HCT116 (cell line): ENCODE data around the gene HDAC5. TPM values are rescaled to one million over a fixed set of nuclear protein-coding genes. Genes with fewer than 3 reads are reported as not detected.
A peak's percentile ranks its signal among the peaks of the same experiment; 100 is the strongest.

ENCODE experiments used
- ATAC-seq: fragments of 200-7000 bp; cut with Tn5 transposase; 2 replicates; pipeline ENCODE4 v1.9.1; 2020; ENCODE audit warnings: mild to moderate bottlenecking, moderate library complexity
- BruUV-seq: library from RNA; stranded (reverse); fragments of 400-500 nt; replicated peaks from 2 replicates; lab custom pipeline; 2021; lab: Mats Ljungman, UMichigan
- CTCF ChIA-PET: fragments of 300-600 bp; sonication (Branson Sonifier 250); formaldehyde crosslinking; loops from one replicate; lab custom pipeline; 2021; ENCODE audit warnings: antibody characterized with exemption; lab: Charles Lee
- POLR2A ChIA-PET: fragments of 300-600, 350-600 bp; sonication (Branson Sonifier 250); formaldehyde crosslinking; loops from one replicate; lab custom pipeline; 2021; ENCODE audit warnings: antibody characterized with exemption; lab: Charles Lee
- RAD21 ChIA-PET, 2 experiments: fragments of 300-600 bp; sonication (Branson Sonifier 250); formaldehyde crosslinking; loops; one replicate each; lab custom pipeline; 2023; ENCODE audit warnings: low total read pairs in 2 of 2; ENCODE audit not compliant: uncharacterized antibody in 2 of 2, unreplicated experiment in 2 of 2, low non-redundant PET in 1 of 2; lab: Charles Lee
- DNase-seq: peaks from one replicate; pipeline ENCODE4 v3.0.0-alpha.2; 2010; ENCODE audit warnings: low read depth, low spot score
- H2AFZ ChIP-seq: fragments of 200-600 bp; shearing (Covaris generic), sonication (generic); 2 replicates; pipeline ENCODE4 v1.6.1; 2017; ENCODE audit warnings: low read depth, mixed run types, mixed read lengths, antibody characterized with exemption, low read length; ENCODE audit not compliant: poor library complexity, severe bottlenecking
- H3K27ac ChIP-seq: 2 replicates; pipeline ENCODE4 v1.5.1; 2012; ENCODE audit warnings: low read depth, low read length
- H3K27me3 ChIP-seq: fragments of 200-600 bp; sonication (generic); 2 replicates; pipeline ENCODE4 v1.6.1; 2016; ENCODE audit warnings: mixed run types, low read length, mixed read lengths; ENCODE audit not compliant: insufficient read depth
- H3K36me3 ChIP-seq, 2 experiments: fragments of 200-500 bp in 1 of 2; fragments of 200-600 bp in 1 of 2; sonication (Bioruptor generic) in 1 of 2; sonication (generic) in 1 of 2; 2 replicates each; pipeline versions ENCODE4 v1.5.1 to v1.6.1; 2014 to 2016; ENCODE audit warnings: low read length in 2 of 2, inconsistent platforms in 1 of 2, mixed read lengths in 1 of 2, mixed run types in 1 of 2; ENCODE audit not compliant: insufficient read depth in 2 of 2, control insufficient read depth in 1 of 2
- H3K4me1 ChIP-seq, 2 experiments: fragments of 200-600 bp in 1 of 2; sonication (generic) in 1 of 2; 2 replicates each; pipeline versions ENCODE4 v1.5.1 to v1.6.1; 2012 to 2017; ENCODE audit warnings: low read length in 2 of 2, inconsistent platforms in 1 of 2, mild to moderate bottlenecking in 1 of 2, mixed read lengths in 1 of 2, mixed run types in 1 of 2, moderate library complexity in 1 of 2; ENCODE audit not compliant: insufficient read depth in 2 of 2, control insufficient read depth in 1 of 2
- H3K4me2 ChIP-seq: fragments of 200-600 bp; sonication (generic); 2 replicates; pipeline ENCODE4 v1.6.1; 2017; ENCODE audit warnings: mixed run types, low read length, mixed read lengths
- H3K4me3 ChIP-seq, 2 experiments: fragments of 200-600 bp in 1 of 2; sonication (generic) in 1 of 2; replicated peaks in 1 of 2; 2 replicates each; pipeline ENCODE4 v1.5.1; 2011 to 2016; ENCODE audit warnings: low read length in 2 of 2, control low read depth in 1 of 2, low read depth in 1 of 2, mild to moderate bottlenecking in 1 of 2, mixed read lengths in 1 of 2, mixed run types in 1 of 2
- H3K79me2 ChIP-seq: fragments of 200-600 bp; sonication (generic); 2 replicates; pipeline ENCODE4 v1.6.1; 2017; ENCODE audit warnings: mild to moderate bottlenecking, mixed run types, low read length, moderate library complexity, mixed read lengths; ENCODE audit not compliant: insufficient read depth
- H3K9ac ChIP-seq: fragments of 200-600 bp; sonication (generic); 2 replicates; pipeline ENCODE4 v1.6.1; 2016; ENCODE audit warnings: low read length, mixed read lengths
- H3K9me2 ChIP-seq: fragments of 200-600 bp; sonication (generic), shearing (Covaris generic); 2 replicates; pipeline ENCODE4 v1.6.1; 2017; ENCODE audit warnings: mixed run types, mild to moderate bottlenecking, moderate library complexity; ENCODE audit not compliant: insufficient read depth
- H3K9me3 ChIP-seq, 2 experiments: fragments of 200-500 bp in 1 of 2; fragments of 200-600 bp in 1 of 2; sonication (Bioruptor generic) in 1 of 2; sonication (generic) in 1 of 2; 2 replicates each; pipeline ENCODE4 v1.6.1; 2014 to 2017; ENCODE audit warnings: low read length in 2 of 2, mixed read lengths in 2 of 2, inconsistent platforms in 1 of 2, low read depth in 1 of 2, mild to moderate bottlenecking in 1 of 2, mixed run types in 1 of 2, moderate library complexity in 1 of 2; ENCODE audit not compliant: control insufficient read depth in 1 of 2, insufficient read depth in 1 of 2
- H4K20me1 ChIP-seq: fragments of 200-600 bp; sonication (generic), shearing (Covaris generic); 2 replicates; pipeline ENCODE4 v1.6.1; 2017; ENCODE audit warnings: mixed run types, mild to moderate bottlenecking, moderate library complexity; ENCODE audit not compliant: insufficient read depth
- ATF3 ChIP-seq: IDR thresholded peaks from 2 replicates; pipeline ENCODE4 v1.6.1; 2012
- CEBPB ChIP-seq: IDR thresholded peaks from 2 replicates; pipeline ENCODE4 v1.6.1; 2012; ENCODE audit warnings: low read depth
- CTCF ChIP-seq, 3 experiments: fragments of 200-600 bp in 1 of 3; sonication (generic) in 1 of 3; IDR thresholded peaks in 2 of 3; conservative IDR thresholded peaks in 1 of 3; 2 replicates each; pipeline ENCODE4 v1.5.1; 2012 to 2017; ENCODE audit warnings: low read depth in 2 of 3, low read length in 2 of 3, antibody characterized with exemption in 1 of 3, borderline replicate concordance in 1 of 3, control low read depth in 1 of 3, mild to moderate bottlenecking in 1 of 3, mixed read lengths in 1 of 3, mixed run types in 1 of 3, moderate library complexity in 1 of 3; ENCODE audit not compliant: insufficient read depth in 1 of 3
- ELF1 ChIP-seq: IDR thresholded peaks from 2 replicates; pipeline ENCODE4 v1.6.1; 2012; ENCODE audit warnings: low read depth, borderline replicate concordance
- EZH2 ChIP-seq: fragments of 200-600 bp; sonication (generic); IDR thresholded peaks from 2 replicates; pipeline ENCODE4 v1.6.1; 2017; ENCODE audit warnings: antibody characterized with exemption, mixed run types
- EZH2phosphoT487 ChIP-seq: fragments of 200-600 bp; IDR thresholded peaks from 2 replicates; pipeline ENCODE4 v1.6.1; 2018; ENCODE audit warnings: antibody characterized with exemption, borderline replicate concordance
- FOSL1 ChIP-seq: IDR thresholded peaks from 2 replicates; pipeline ENCODE4 v1.6.1; 2012; ENCODE audit warnings: low read depth
- POLR2A ChIP-seq: IDR thresholded peaks from 2 replicates; pipeline ENCODE4 v1.7.0; 2011; ENCODE audit warnings: borderline replicate concordance; ENCODE audit not compliant: insufficient read depth, insufficient read length; ENCODE audit errors: extremely low read depth
- POLR2AphosphoS5 ChIP-seq: IDR thresholded peaks from 2 replicates; pipeline ENCODE4 v1.6.1; 2011; ENCODE audit warnings: mild to moderate bottlenecking, low read depth, low read length, moderate library complexity
- SIN3A ChIP-seq: IDR thresholded peaks from 2 replicates; pipeline ENCODE4 v1.6.1; 2012; ENCODE audit warnings: low read depth
- SP1 ChIP-seq: IDR thresholded peaks from 2 replicates; pipeline ENCODE4 v1.6.1; 2012; ENCODE audit warnings: low read depth
- TCF7L2 ChIP-seq: IDR thresholded peaks from 2 replicates; pipeline ENCODE4 v1.7.0; 2011; ENCODE audit warnings: borderline replicate concordance, inconsistent platforms; ENCODE audit not compliant: insufficient read depth, insufficient read length; ENCODE audit errors: extremely low read depth
- YY1 ChIP-seq: IDR thresholded peaks from 2 replicates; pipeline ENCODE4 v1.6.1; 2011; ENCODE audit warnings: low read length, low read depth, moderate library complexity, mild to moderate bottlenecking; ENCODE audit not compliant: insufficient replicate concordance; ENCODE audit errors: extremely low read depth
- ZBTB33 ChIP-seq: IDR thresholded peaks from 2 replicates; pipeline ENCODE4 v1.6.1; 2011; ENCODE audit warnings: mild to moderate bottlenecking, low read length, moderate library complexity; ENCODE audit not compliant: insufficient replicate concordance; ENCODE audit errors: extremely low read depth
- ZFX ChIP-seq: fragments of 450-650 bp; IDR thresholded peaks from 2 replicates; pipeline ENCODE4 v1.6.1; 2017
- ZNF274 ChIP-seq: fragments of 200-500 bp; sonication (Bioruptor generic); IDR thresholded peaks from 2 replicates; pipeline ENCODE4 v1.6.1; 2014; ENCODE audit warnings: mild to moderate bottlenecking, low read depth, low read length, inconsistent platforms
- intact Hi-C: fragments of 100-400 bp; cut with micrococcal nuclease; formaldehyde crosslinking; loops from 2 replicates; pipeline ENCODE4 v1.10.0; 2022
- total RNA-seq: library from RNA; stranded (reverse); gene quantifications from one replicate; pipeline ENCODE4 v1.2.1, GENCODE V29; 2021; ENCODE audit not compliant: unreplicated experiment

HDAC5 gene
- total RNA-seq, 1 experiment from 2014 or later: 32.9 TPM

GRCh38 chr17:44095647-44096496 lies 27.6 kb downstream of the HDAC5 start:
- ChIA-PET CTCF (interaction anchor here (0.6 to 2.0 kb wide), 6 partner anchors 12 to 73 kb away, joined by 3 to 5 read pairs (median 4); partner anchors contain the start of gene HDAC5), RAD21 (interaction anchor here in 1 of 2 experiments (1.0 kb wide), 1 partner anchor 16 kb away, joined by 4 read pairs; no protein-coding TSS in a partner anchor), POLR2A (interaction anchor here (0.7 to 1.3 kb wide), 3 partner anchors 8 to 427 kb away, joined by 3 read pairs; no protein-coding TSS in a partner anchor)
- intact Hi-C loops: no loop called here
- Histone ChIP-seq H3K9me2 (no peaks in the 10 kb centered on the region), H3K79me2 (peaks cover 4% of the 10 kb centered on the region; the same call in 1 of the 2 replicates), H3K4me1 (peaks cover 26 to 38% of the 10 kb centered on the region in 2 experiments), H3K27ac (peak overlapping the region; percentile 93), H3K9ac (peak overlapping the region; percentile 57), H2AFZ (no peak overlapping the region), H3K27me3 (no peaks in the 10 kb centered on the region), H3K4me3 (peak overlapping the region; percentile 39 to 50), H4K20me1 (no peaks in the 10 kb centered on the region), H3K4me2 (peak overlapping the region; percentile 79), H3K36me3 (no peaks in the 10 kb centered on the region; a peak in 1 of 4 replicates), H3K9me3 (no peaks in the 10 kb centered on the region)
- no peak for DNase-seq
- ATAC-seq: peak; percentile 82
- no peak for TF ChIP-seq ELF1
- peak; percentile 36; the same call in 1 of the 2 replicates for TF ChIP-seq SP1
- no peak for TF ChIP-seq YY1
- TF ChIP-seq POLR2A: no peak
- no peak for TF ChIP-seq SIN3A
- TF ChIP-seq CEBPB: no peak
- TF ChIP-seq ATF3: no peak
- peak; percentile 8 for TF ChIP-seq TCF7L2
- no peak for TF ChIP-seq FOSL1
- TF ChIP-seq ZBTB33: no peak
- no peak; a peak in 1 of 6 replicates for TF ChIP-seq CTCF (IDR thresholded peaks at IDR 0.05 in 2 of 3, conservative IDR thresholded peaks at IDR 0.05 in 1 of 3; ENCODE audit: borderline replicate concordance in 1 of 3, insufficient read depth in 1 of 3, low read depth in 2 of 3, low read length in 2 of 3)
- TF ChIP-seq ZFX: no peak
- no peak for TF ChIP-seq EZH2phosphoT487
- peak; percentile 70 for TF ChIP-seq POLR2AphosphoS5
- no peak for TF ChIP-seq ZNF274
- no peak for TF ChIP-seq EZH2
- BruUV-seq: TSS peak; percentile 52
